Liver (tissue), 3 donors: ENCODE measurements around the gene RABL3.

ENCODE experiments used
- CTCF ChIP-seq: fragments of 150-350 bp; IDR thresholded peaks from 2 replicates; pipeline ENCODE4 v1.5.1; 2017; ENCODE audit warnings: improper control_type of control experiment, low read depth, low read length; ENCODE audit not compliant: missing input control
- EGR1 ChIP-seq, 2 donors: IDR thresholded peaks; 2 replicates each; pipeline ENCODE4 v1.6.1; 2016 to 2018; ENCODE audit warnings: antibody characterized with exemption in 2 of 2, low read depth in 2 of 2
- TAF1 ChIP-seq: conservative IDR thresholded peaks from 2 replicates; pipeline ENCODE4 v1.6.1; 2016; ENCODE audit warnings: antibody characterized with exemption, mild to moderate bottlenecking
- donor health status: healthy.
- donor health status: healthy.

- TF ChIP-seq CTCF (no peak), EGR1 (IDR thresholded peaks at IDR 0.05; ENCODE audit: low read depth in 2 of 2) (no peak), TAF1 (no peak)
Measured at GRCh38 chr3:120637851-120638559, 104.3 kb downstream of the RABL3 start.
